GM12878 (cell line): ENCODE data around the gene TIGD1. TPM values are rescaled to one million over a fixed set of nuclear protein-coding genes. Genes with fewer than 3 reads are reported as not detected.

ENCODE experiments used
- ATAC-seq: fragments of 200-7000 bp; cut with Tn5 transposase; 3 replicates; pipeline ENCODE4 v1.9.1; 2020; ENCODE audit warnings: mild to moderate bottlenecking, moderate library complexity
- BruUV-seq: library from RNA; stranded (reverse); fragments of 400-500 nt; replicated peaks from 2 replicates; lab custom pipeline; 2021; lab: Mats Ljungman, UMichigan
- CTCF ChIA-PET: fragments of 300-600 bp; sonication (Branson Sonifier 250); formaldehyde crosslinking; extraction: SDS; loops from one replicate; lab custom pipeline; 2021; ENCODE audit warnings: inconsistent platforms; lab: Yijun Ruan, JAX
- POLR2A ChIA-PET: fragments of 350-600 bp; formaldehyde crosslinking; extraction: SDS; loops from one replicate; lab custom pipeline; 2021; ENCODE audit warnings: inconsistent platforms; lab: Charles Lee
- RAD21 ChIA-PET: fragments of 300-600 bp; sonication (Branson Sonifier 250); formaldehyde crosslinking; loops from one replicate; lab custom pipeline; 2023; ENCODE audit warnings: antibody characterized with exemption; ENCODE audit not compliant: unreplicated experiment; lab: Charles Lee
- SMC1A ChIA-PET: fragments of 300-600 bp; sonication (Branson Sonifier 250); formaldehyde crosslinking; loops from one replicate; lab custom pipeline; 2023; ENCODE audit not compliant: unreplicated experiment, uncharacterized antibody; lab: Charles Lee
- DNase-seq: peaks from one replicate; pipeline ENCODE4 v3.0.0-alpha.2; 2011; ENCODE audit warnings: low read depth, low spot score
- FAIRE-seq: peaks from 3 replicates; lab custom pipeline; 2011; peaks lifted over from hg19 to GRCh38; lab: Jason Lieb, UNC
- H2AFZ ChIP-seq: 2 replicates; pipeline ENCODE4 v1.6.0; 2011; ENCODE audit warnings: low read depth, low read length, control low read depth; ENCODE audit not compliant: control insufficient read depth
- H3K27ac ChIP-seq: 2 replicates; pipeline ENCODE4 v1.5.1; 2011; ENCODE audit warnings: control low read depth; ENCODE audit not compliant: control insufficient read depth, insufficient read depth
- H3K27me3 ChIP-seq, 2 experiments: replicated peaks in 1 of 2; 2 replicates each; pipeline versions ENCODE4 v1.6.0 to v1.6.1; 2011; ENCODE audit warnings: low read length in 1 of 2; ENCODE audit not compliant: control insufficient read depth in 2 of 2, insufficient read depth in 2 of 2
- H3K36me3 ChIP-seq, 2 experiments: 2 replicates each; pipeline ENCODE4 v1.5.1; 2011; ENCODE audit warnings: low read length in 1 of 2; ENCODE audit not compliant: control insufficient read depth in 2 of 2, insufficient read depth in 2 of 2
- H3K4me1 ChIP-seq: 2 replicates; pipeline ENCODE4 v1.6.1; 2011; ENCODE audit warnings: mild to moderate bottlenecking, low read length, moderate library complexity, mixed read lengths; ENCODE audit not compliant: control insufficient read depth, insufficient read depth
- H3K4me2 ChIP-seq: 2 replicates; pipeline ENCODE4 v1.6.0; 2011; ENCODE audit warnings: control low read depth; ENCODE audit not compliant: control insufficient read depth, insufficient read depth
- H3K4me3 ChIP-seq: fragments of 200-600 bp; sonication (generic); 2 replicates; pipeline ENCODE4 v1.5.1; 2016
- H3K79me2 ChIP-seq: 2 replicates; pipeline ENCODE4 v1.6.0; 2011; ENCODE audit warnings: low read length; ENCODE audit not compliant: control insufficient read depth, insufficient read depth
- H3K9ac ChIP-seq: 2 replicates; pipeline ENCODE4 v1.8.0; 2011; ENCODE audit warnings: low read length, control low read depth, mixed read lengths; ENCODE audit not compliant: control insufficient read depth, insufficient read depth
- H3K9me3 ChIP-seq: replicated peaks from 3 replicates; pipeline ENCODE4 v1.5.1; 2011; ENCODE audit warnings: mild to moderate bottlenecking, low read length; ENCODE audit not compliant: control insufficient read depth, insufficient read depth
- H4K20me1 ChIP-seq: 2 replicates; pipeline ENCODE4 v1.6.0; 2011; ENCODE audit not compliant: control insufficient read depth, insufficient read depth
- CREM ChIP-seq: IDR thresholded peaks from 2 replicates; pipeline ENCODE4 v1.6.1; 2014; ENCODE audit warnings: antibody characterized with exemption, low read depth
- DPF2 ChIP-seq: fragments of 450-650 bp; IDR thresholded peaks from 2 replicates; pipeline ENCODE4 v1.6.1; 2017; ENCODE audit warnings: mild to moderate bottlenecking
- HDAC2 ChIP-seq: fragments of 200-600 bp; sonication (generic); IDR thresholded peaks from 2 replicates; pipeline ENCODE4 v1.6.1; 2017
- IKZF2 ChIP-seq, 2 experiments: fragments of 450-650 bp; IDR thresholded peaks; 2 replicates each; pipeline ENCODE4 v1.6.1; 2017; ENCODE audit warnings: mild to moderate bottlenecking in 2 of 2, moderate library complexity in 2 of 2
- KDM1A ChIP-seq: fragments of 200-600 bp; sonication (generic); IDR thresholded peaks from 2 replicates; pipeline ENCODE4 v1.6.1; 2016; ENCODE audit warnings: borderline replicate concordance
- NR2F1 ChIP-seq: fragments of 450-650 bp; conservative IDR thresholded peaks from 2 replicates; pipeline ENCODE4 v1.6.1; 2017; ENCODE audit warnings: mild to moderate bottlenecking
- POU2F2 ChIP-seq: IDR thresholded peaks from 3 replicates; pipeline ENCODE4 v1.6.1; 2011; ENCODE audit warnings: low read depth, mild to moderate bottlenecking, low read length, borderline replicate concordance
- SMAD5 ChIP-seq: IDR thresholded peaks from 2 replicates; pipeline ENCODE4 v1.6.1; 2016; ENCODE audit warnings: antibody characterized with exemption, low read depth
- SUZ12 ChIP-seq: fragments of 200-600 bp; sonication (generic); IDR thresholded peaks from one replicate; pipeline ENCODE4 v1.6.1; 2018; ENCODE audit warnings: antibody characterized with exemption, mild to moderate bottlenecking; ENCODE audit not compliant: unreplicated experiment
- WGBS: methylation state at CpG from one replicate; pipeline ENCODE4 v1.1.6; 2016; ENCODE audit warnings: low lambda C conversion rate; ENCODE audit not compliant: insufficient replicate concordance, insufficient coverage; ENCODE audit errors: missing lambda C conversion rate; 5-methylcytosine and 5-hydroxymethylcytosine counted together
- in situ Hi-C: fragments of 300-500 bp; cut with MboI; formaldehyde crosslinking; loops from 9 replicates; pipeline ENCODE4 v1.14.3; 2018; ENCODE audit warnings: mixed read lengths
- intact Hi-C: fragments of 100-400 bp; cut with micrococcal nuclease; formaldehyde crosslinking; loops from one replicate; pipeline ENCODE4 v1.14.2; 2022; ENCODE audit not compliant: unreplicated experiment
- polyA plus RNA-seq, 11 experiments: library from polyadenylated mRNA; depleted of rRNA in 4 of 11; unstranded in 6 of 11; stranded (reverse) in 5 of 11; fragments of >200 nt; fragmentation: Nextera tagmentation in 4 of 11; fragmentation: Illumina TruSeq in 1 of 11; extraction: Ambion mirVana in 4 of 11; extraction: Trizol in 1 of 11; gene quantifications; 1 replicate in 1 of 11; 2 replicates in 10 of 11; pipeline versions ENCODE4 v1.2.1 to v1.2.3, GENCODE V29; 2011 to 2016; ENCODE audit warnings: inconsistent platforms in 2 of 11, missing spikeins in 2 of 11, low read depth in 1 of 11
- total RNA-seq, 4 experiments: library from RNA; depleted of rRNA in 3 of 4; stranded (reverse); fragments of >200 nt in 3 of 4; fragmentation: Illumina TruSeq in 1 of 4; extraction: Trizol in 1 of 4; gene quantifications; 2 replicates each; pipeline versions ENCODE4 v1.2.1 to v1.2.3, GENCODE V29; 2013 to 2021
- TF ChIP-seq, protein P1 (sequence below): IDR thresholded peaks from 2 replicates; pipeline ENCODE4 v1.6.1; 2012; ENCODE audit warnings: improper control_type of control experiment, low read depth, low read length; ENCODE audit not compliant: insufficient replicate concordance
- TF ChIP-seq, protein P2 (sequence below): fragments of 150-350 bp; IDR thresholded peaks from 2 replicates; pipeline ENCODE4 v1.6.1; 2016; ENCODE audit warnings: low read depth, low read length

The TIGD1 gene
- total and polyA plus RNA-seq, 10 of the 15 experiments (the other 5 are each of a cell fraction or from before 2014, with no cell fraction given) = 1.4 to 8.4 (median 5.6) TPM

DNA sequence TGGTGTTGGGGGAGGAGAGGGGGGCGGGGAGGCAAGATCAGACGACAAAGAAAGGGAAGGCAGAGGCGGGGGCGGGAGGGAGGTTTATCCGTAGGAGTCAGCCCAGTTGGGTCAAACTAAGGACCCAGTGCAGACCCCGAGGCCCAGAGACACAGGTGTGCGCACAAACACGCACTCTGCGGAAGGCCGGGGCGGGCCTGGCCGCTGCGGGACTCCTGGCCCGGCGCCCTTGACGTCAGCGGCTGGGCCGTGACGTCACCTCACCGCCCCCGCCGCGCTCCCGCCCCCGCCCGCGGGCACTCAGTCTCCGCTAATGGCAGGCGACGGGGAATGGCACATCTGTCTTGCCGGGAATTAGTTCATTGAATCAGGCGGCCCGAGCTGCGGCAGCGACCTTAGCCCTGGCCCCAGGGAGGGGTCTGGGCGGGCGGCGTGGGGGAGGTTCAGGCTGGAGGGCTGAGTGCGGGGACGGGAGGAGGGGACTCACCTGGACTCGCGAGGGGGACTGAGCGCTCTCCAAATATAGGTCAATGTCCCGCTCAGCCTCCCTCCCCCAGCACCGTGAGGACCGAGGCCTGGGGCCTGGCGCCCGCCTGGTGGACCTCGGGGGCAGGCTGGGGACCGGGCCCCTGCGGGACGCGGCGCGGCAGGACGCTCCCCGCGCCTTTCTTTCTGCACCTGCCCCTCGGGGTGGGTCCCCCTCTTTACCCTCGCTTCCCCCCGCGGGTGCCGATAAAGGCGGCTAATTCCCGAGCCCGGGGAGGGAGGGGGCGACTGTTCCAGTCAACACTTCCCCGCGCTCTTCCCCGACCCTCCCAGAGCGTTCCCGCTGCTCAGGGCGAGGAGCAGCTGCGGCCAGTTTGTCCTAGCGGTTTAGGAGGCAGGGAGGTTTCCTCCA, 47.2 kb downstream of the TIGD1 start:
- in situ Hi-C loops = no loop called here
- RAD21 ChIA-PET = no interaction called here
- H4K20me1 ChIP-seq = no peaks in the 10 kb centered on the region
- CTCF ChIA-PET = no interaction called here
- BruUV-seq = no TSS peak
- H3K4me2 ChIP-seq = no peak overlapping the region
- ATAC-seq (no peak; the same call in 2 of the 3 replicates), FAIRE-seq (no peak), DNase-seq (no peak)
- H3K36me3 ChIP-seq = no peaks in the 10 kb centered on the region
- no peak overlapping the region for H3K27ac ChIP-seq
- H2AFZ ChIP-seq = no peak overlapping the region
- H3K27me3 ChIP-seq = peaks cover 5 to 12% of the 10 kb centered on the region in 2 experiments
- no peak overlapping the region for H3K4me3 ChIP-seq
- no peak overlapping the region for H3K9ac ChIP-seq
- POLR2A ChIA-PET = no interaction called here
- H3K9me3 ChIP-seq = no peaks in the 10 kb centered on the region
- no peaks in the 10 kb centered on the region for H3K4me1 ChIP-seq
- H3K79me2 ChIP-seq = no peaks in the 10 kb centered on the region
- intact Hi-C loops = no loop called here
- WGBS = 9% methylated on average over 55 of the region's 75 CpGs
- SMC1A ChIA-PET = no interaction called here
- TF ChIP-seq, protein P1, sequence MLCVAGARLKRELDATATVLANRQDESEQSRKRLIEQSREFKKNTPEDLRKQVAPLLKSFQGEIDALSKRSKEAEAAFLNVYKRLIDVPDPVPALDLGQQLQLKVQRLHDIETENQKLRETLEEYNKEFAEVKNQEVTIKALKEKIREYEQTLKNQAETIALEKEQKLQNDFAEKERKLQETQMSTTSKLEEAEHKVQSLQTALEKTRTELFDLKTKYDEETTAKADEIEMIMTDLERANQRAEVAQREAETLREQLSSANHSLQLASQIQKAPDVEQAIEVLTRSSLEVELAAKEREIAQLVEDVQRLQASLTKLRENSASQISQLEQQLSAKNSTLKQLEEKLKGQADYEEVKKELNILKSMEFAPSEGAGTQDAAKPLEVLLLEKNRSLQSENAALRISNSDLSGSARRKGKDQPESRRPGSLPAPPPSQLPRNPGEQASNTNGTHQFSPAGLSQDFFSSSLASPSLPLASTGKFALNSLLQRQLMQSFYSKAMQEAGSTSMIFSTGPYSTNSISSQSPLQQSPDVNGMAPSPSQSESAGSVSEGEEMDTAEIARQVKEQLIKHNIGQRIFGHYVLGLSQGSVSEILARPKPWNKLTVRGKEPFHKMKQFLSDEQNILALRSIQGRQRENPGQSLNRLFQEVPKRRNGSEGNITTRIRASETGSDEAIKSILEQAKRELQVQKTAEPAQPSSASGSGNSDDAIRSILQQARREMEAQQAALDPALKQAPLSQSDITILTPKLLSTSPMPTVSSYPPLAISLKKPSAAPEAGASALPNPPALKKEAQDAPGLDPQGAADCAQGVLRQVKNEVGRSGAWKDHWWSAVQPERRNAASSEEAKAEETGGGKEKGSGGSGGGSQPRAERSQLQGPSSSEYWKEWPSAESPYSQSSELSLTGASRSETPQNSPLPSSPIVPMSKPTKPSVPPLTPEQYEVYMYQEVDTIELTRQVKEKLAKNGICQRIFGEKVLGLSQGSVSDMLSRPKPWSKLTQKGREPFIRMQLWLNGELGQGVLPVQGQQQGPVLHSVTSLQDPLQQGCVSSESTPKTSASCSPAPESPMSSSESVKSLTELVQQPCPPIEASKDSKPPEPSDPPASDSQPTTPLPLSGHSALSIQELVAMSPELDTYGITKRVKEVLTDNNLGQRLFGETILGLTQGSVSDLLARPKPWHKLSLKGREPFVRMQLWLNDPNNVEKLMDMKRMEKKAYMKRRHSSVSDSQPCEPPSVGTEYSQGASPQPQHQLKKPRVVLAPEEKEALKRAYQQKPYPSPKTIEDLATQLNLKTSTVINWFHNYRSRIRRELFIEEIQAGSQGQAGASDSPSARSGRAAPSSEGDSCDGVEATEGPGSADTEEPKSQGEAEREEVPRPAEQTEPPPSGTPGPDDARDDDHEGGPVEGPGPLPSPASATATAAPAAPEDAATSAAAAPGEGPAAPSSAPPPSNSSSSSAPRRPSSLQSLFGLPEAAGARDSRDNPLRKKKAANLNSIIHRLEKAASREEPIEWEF = no peak
- TF ChIP-seq CREM = 0 out of 2 replicates have a peak, but pooled peaks have one; percentile 18
- no peak for TF ChIP-seq DPF2
- no peak for TF ChIP-seq NR2F1
- no peak for TF ChIP-seq KDM1A
- TF ChIP-seq, protein P2, sequence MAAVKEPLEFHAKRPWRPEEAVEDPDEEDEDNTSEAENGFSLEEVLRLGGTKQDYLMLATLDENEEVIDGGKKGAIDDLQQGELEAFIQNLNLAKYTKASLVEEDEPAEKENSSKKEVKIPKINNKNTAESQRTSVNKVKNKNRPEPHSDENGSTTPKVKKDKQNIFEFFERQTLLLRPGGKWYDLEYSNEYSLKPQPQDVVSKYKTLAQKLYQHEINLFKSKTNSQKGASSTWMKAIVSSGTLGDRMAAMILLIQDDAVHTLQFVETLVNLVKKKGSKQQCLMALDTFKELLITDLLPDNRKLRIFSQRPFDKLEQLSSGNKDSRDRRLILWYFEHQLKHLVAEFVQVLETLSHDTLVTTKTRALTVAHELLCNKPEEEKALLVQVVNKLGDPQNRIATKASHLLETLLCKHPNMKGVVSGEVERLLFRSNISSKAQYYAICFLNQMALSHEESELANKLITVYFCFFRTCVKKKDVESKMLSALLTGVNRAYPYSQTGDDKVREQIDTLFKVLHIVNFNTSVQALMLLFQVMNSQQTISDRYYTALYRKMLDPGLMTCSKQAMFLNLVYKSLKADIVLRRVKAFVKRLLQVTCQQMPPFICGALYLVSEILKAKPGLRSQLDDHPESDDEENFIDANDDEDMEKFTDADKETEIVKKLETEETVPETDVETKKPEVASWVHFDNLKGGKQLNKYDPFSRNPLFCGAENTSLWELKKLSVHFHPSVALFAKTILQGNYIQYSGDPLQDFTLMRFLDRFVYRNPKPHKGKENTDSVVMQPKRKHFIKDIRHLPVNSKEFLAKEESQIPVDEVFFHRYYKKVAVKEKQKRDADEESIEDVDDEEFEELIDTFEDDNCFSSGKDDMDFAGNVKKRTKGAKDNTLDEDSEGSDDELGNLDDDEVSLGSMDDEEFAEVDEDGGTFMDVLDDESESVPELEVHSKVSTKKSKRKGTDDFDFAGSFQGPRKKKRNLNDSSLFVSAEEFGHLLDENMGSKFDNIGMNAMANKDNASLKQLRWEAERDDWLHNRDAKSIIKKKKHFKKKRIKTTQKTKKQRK = no peak
- TF ChIP-seq SMAD5 = no peak
- TF ChIP-seq IKZF2 (IDR thresholded peaks at IDR 0.05) = no peak
- no peak for TF ChIP-seq SUZ12
- TF ChIP-seq POU2F2 = no peak
- TF ChIP-seq HDAC2 = no peak
